Cardiac muscle cell (in vitro differentiated cells and primary cell): ENCODE measurements around the gene PHLDB2. TPM values are rescaled to one million over a fixed set of nuclear protein-coding genes. Genes with fewer than 3 reads are reported as not detected.

Source experiments
- DNase-seq, 2 donors: peaks; one replicate each; pipeline versions ENCODE4 v3.0.0 to v3.0.0-alpha.2; 2010 to 2017; ENCODE audit warnings: low read depth in 1 of 2, low spot score in 1 of 2
- H3K27ac ChIP-seq: fragments of 200-600 bp; sonication (generic); 2 replicates; pipeline ENCODE4 v1.5.1; 2016
- H3K27me3 ChIP-seq: fragments of 200-600 bp; sonication (generic); 2 replicates; pipeline ENCODE4 v1.6.0; 2016; ENCODE audit warnings: control low read depth
- H3K36me3 ChIP-seq: fragments of 200-600 bp; sonication (generic); 2 replicates; pipeline ENCODE4 v1.5.1; 2016; ENCODE audit warnings: control low read depth
- H3K4me1 ChIP-seq: fragments of 200-600 bp; sonication (generic); 2 replicates; pipeline ENCODE4 v1.8.1; 2017; ENCODE audit warnings: low read depth, mild to moderate bottlenecking, mixed run types
- H3K4me3 ChIP-seq: fragments of 200-600 bp; sonication (generic); 2 replicates; pipeline ENCODE4 v1.5.1; 2016; ENCODE audit warnings: mild to moderate bottlenecking
- H3K9me3 ChIP-seq: fragments of 200-600 bp; sonication (generic); 2 replicates; pipeline ENCODE4 v1.5.1; 2017; ENCODE audit warnings: low read depth, mild to moderate bottlenecking, control low read depth
- polyA plus RNA-seq: library from polyadenylated mRNA; unstranded; fragments of >200 nt; fragmentation: Nextera tagmentation; extraction: Ambion mirVana; gene quantifications from 2 replicates; pipeline ENCODE4 v1.2.1, GENCODE V29; 2016
- total RNA-seq: library from RNA; depleted of rRNA; stranded (reverse); fragments of >200 nt; gene quantifications from 2 replicates; pipeline ENCODE4 v1.2.3, GENCODE V29; 2016
- TF ChIP-seq, protein P1 (sequence below): IDR thresholded peaks from 2 replicates; pipeline ENCODE4 v1.5.1; 2012; ENCODE audit warnings: low read depth, mild to moderate bottlenecking, low read length

The PHLDB2 gene
- total and polyA plus RNA-seq, 2 experiments from 2014 or later: 11.3 to 27.2 TPM

DNA sequence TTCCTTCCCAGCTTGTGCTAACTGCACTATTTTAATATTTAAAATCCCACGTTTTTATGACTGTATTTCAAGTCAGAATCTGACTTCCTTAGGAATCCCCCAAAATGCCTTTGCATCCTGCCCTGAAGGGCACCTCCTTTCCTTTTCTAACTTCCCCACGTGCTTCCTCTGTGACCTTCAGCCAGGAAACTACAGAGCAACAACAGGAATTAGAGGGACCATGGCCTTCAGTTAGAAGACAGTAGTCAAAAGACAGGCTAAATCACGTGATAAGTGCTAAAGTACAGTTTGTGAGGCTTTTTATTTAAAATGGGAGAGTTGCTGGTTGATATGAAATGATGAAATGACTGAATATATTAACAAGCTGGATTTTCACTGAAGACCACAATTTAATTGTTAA is 108.0 kb downstream of the PHLDB2 start:
- H3K27ac ChIP-seq: no peak overlapping the region
- H3K9me3 ChIP-seq: no peaks in the 10 kb centered on the region
- no peaks in the 10 kb centered on the region for H3K36me3 ChIP-seq
- no peak overlapping the region for H3K4me3 ChIP-seq
- no peak for DNase-seq
- no peaks in the 10 kb centered on the region for H3K27me3 ChIP-seq
- peaks cover 16% of the 10 kb centered on the region for H3K4me1 ChIP-seq
- TF ChIP-seq, protein P1, sequence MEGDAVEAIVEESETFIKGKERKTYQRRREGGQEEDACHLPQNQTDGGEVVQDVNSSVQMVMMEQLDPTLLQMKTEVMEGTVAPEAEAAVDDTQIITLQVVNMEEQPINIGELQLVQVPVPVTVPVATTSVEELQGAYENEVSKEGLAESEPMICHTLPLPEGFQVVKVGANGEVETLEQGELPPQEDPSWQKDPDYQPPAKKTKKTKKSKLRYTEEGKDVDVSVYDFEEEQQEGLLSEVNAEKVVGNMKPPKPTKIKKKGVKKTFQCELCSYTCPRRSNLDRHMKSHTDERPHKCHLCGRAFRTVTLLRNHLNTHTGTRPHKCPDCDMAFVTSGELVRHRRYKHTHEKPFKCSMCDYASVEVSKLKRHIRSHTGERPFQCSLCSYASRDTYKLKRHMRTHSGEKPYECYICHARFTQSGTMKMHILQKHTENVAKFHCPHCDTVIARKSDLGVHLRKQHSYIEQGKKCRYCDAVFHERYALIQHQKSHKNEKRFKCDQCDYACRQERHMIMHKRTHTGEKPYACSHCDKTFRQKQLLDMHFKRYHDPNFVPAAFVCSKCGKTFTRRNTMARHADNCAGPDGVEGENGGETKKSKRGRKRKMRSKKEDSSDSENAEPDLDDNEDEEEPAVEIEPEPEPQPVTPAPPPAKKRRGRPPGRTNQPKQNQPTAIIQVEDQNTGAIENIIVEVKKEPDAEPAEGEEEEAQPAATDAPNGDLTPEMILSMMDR: no peak

DNA sequence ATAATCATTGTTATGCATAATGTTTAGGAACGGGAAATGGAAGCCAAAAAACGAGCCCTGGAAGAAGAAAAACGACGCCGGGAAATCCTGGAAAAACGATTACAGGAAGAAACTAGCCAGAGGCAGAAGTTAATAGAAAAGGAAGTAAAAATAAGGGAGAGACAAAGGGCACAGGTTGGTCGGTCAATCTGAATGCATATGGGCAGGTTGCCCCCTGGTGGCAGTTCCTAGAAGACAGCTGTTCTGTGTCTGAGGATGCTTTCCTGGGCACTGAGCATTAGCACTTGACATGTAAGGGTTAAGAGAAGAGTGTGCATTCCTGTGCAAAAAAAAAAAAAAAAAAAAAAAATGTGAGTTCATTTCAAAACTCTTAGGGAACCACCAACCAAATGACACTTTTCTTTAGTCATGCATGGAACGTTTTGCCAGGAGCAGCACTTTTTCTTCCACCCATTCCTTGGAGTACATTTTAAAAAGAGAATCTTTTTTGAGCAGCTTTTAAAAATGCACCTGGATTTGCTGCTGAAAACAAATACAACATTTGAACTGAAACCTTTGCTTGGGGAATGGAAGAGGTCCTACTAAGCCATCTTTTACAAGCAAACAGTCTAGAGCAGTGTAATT is 108.7 kb downstream of the PHLDB2 start:
- peak; percentile 87 for DNase-seq
- Histone ChIP-seq H3K27ac (no peak overlapping the region), H3K36me3 (no peaks in the 10 kb centered on the region)

DNA sequence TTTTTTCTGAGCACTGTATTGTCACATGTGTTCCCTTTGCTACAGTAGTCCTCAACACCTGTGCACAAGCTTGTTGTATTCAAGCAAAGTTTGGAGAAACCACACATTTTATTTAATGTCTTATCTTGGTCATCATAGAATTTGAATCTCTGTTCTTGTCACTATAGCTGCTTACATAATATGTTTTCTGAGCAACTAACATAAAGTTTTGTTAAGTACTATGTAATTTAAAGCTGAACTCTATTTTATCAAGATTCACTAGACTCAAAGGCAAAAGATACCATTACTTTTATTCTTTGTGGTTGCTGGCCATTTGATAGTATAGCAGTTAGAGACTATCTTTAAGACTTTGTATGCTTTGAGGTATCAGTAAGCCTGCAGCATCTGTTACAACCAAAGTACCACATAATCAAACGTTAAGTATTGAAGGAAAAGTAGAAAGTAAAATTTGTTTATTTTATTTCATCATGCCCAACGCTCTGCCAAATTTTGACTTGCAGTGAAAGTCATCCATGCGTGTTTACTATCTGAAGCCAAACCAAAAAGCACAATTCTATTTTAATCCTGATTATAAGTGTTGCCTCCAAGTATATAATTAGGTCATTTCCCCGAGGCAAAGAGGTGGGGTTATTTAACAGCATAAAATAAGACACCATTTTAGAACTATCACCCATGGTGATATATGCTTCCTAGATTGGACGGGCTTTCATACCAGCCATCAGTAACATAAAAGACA is 109.4 kb downstream of the PHLDB2 start:
- no peaks in the 10 kb centered on the region for H3K27me3 ChIP-seq
- no peaks in the 10 kb centered on the region for H3K36me3 ChIP-seq
- H3K9me3 ChIP-seq: no peaks in the 10 kb centered on the region
- H3K4me1 ChIP-seq: peaks cover 16% of the 10 kb centered on the region
- H3K4me3 ChIP-seq: no peak overlapping the region
- TF ChIP-seq, protein P1: no peak
- no peak for DNase-seq
- H3K27ac ChIP-seq: no peak overlapping the region

More for the DNA sequence above, 108.7 kb downstream of the PHLDB2 start:
- Histone ChIP-seq H3K9me3 (no peaks in the 10 kb centered on the region), H3K27me3 (no peaks in the 10 kb centered on the region), H3K4me3 (no peak overlapping the region), H3K4me1 (peaks cover 16% of the 10 kb centered on the region)
- TF ChIP-seq, protein P1: peak; percentile 86

DNA sequence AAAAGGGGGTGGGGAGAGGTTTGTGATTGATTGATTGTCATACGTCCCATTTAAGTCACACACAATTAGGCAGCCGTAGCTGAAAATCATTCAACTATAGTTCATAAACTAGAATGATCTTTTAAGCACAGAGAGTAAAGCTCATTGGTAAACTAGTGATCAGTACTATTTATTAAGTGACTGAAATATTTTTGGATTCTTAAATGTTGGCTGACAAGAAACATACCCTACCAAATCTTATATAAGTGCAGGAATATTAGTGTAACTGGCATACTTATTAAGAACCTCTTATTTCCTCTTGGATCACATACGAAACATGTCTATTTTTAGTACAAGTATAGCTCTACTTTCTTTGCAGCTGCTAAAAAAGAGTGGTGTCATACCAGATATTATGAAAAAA is 111.3 kb downstream of the PHLDB2 start:
- Histone ChIP-seq H3K9me3 (no peaks in the 10 kb centered on the region), H3K4me1 (peaks cover 16% of the 10 kb centered on the region), H3K4me3 (no peak overlapping the region), H3K36me3 (no peaks in the 10 kb centered on the region), H3K27ac (no peak overlapping the region), H3K27me3 (no peaks in the 10 kb centered on the region)
- DNase-seq: no peak
- TF ChIP-seq, protein P1: no peak

DNA sequence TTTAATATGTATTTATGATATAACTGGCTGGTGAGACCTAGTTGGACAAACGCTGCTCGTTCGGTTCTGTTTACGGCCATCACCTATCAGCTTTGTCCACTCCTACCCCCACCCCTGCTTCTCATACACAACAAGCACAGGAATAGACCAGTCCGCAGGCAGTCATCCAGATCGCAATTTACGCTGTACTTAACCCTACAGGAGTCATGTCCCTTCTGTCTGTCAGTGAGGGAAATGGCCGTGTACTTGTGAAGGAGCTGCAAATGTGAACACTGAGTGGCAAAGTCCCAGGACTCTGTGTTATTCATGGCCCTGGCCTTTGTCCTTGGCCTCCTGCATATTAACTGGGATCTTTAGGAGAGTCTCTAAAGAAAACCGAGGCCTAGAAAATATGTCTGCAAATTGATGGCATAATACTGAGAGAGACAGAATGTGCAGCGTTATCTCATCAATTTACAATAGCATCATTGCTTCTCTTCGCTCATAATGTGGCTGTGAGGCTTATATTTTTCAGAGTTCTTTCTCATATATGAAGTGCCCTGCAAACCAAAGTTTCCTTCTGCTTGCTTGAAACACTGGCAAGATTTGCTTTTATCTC is 112.6 kb downstream of the PHLDB2 start:
- no peak overlapping the region for H3K4me3 ChIP-seq
- peak in 1 of 2 donors; percentile 28 for DNase-seq
- peaks cover 15% of the 10 kb centered on the region for H3K4me1 ChIP-seq
- H3K27ac ChIP-seq: no peak overlapping the region
- H3K36me3 ChIP-seq: no peaks in the 10 kb centered on the region
- TF ChIP-seq, protein P1: no peak
- no peaks in the 10 kb centered on the region for H3K27me3 ChIP-seq
- no peaks in the 10 kb centered on the region for H3K9me3 ChIP-seq
